GM12878 (cell line): ENCODE results near the gene SPOCK1. TPM values are rescaled to one million over a fixed set of nuclear protein-coding genes. Genes with fewer than 3 reads are reported as not detected.
A peak's percentile ranks its signal among the peaks of the same experiment; 100 is the strongest.

Experiments used
- ATAC-seq: fragments of 200-7000 bp; cut with Tn5 transposase; 3 replicates; pipeline ENCODE4 v1.9.1; 2020; ENCODE audit warnings: mild to moderate bottlenecking, moderate library complexity
- BruUV-seq: library from RNA; stranded (reverse); fragments of 400-500 nt; replicated peaks from 2 replicates; lab custom pipeline; 2021; lab: Mats Ljungman, UMichigan
- CTCF ChIA-PET: fragments of 300-600 bp; sonication (Branson Sonifier 250); formaldehyde crosslinking; extraction: SDS; loops from one replicate; lab custom pipeline; 2021; ENCODE audit warnings: inconsistent platforms; lab: Yijun Ruan, JAX
- POLR2A ChIA-PET: fragments of 350-600 bp; formaldehyde crosslinking; extraction: SDS; loops from one replicate; lab custom pipeline; 2021; ENCODE audit warnings: inconsistent platforms; lab: Charles Lee
- RAD21 ChIA-PET: fragments of 300-600 bp; sonication (Branson Sonifier 250); formaldehyde crosslinking; loops from one replicate; lab custom pipeline; 2023; ENCODE audit warnings: antibody characterized with exemption; ENCODE audit not compliant: unreplicated experiment; lab: Charles Lee
- SMC1A ChIA-PET: fragments of 300-600 bp; sonication (Branson Sonifier 250); formaldehyde crosslinking; loops from one replicate; lab custom pipeline; 2023; ENCODE audit not compliant: unreplicated experiment, uncharacterized antibody; lab: Charles Lee
- DNase-seq: peaks from one replicate; pipeline ENCODE4 v3.0.0-alpha.2; 2011; ENCODE audit warnings: low read depth, low spot score
- FAIRE-seq: peaks from 3 replicates; lab custom pipeline; 2011; peaks lifted over from hg19 to GRCh38; lab: Jason Lieb, UNC
- H2AFZ ChIP-seq: 2 replicates; pipeline ENCODE4 v1.6.0; 2011; ENCODE audit warnings: low read depth, low read length, control low read depth; ENCODE audit not compliant: control insufficient read depth
- H3K27ac ChIP-seq: 2 replicates; pipeline ENCODE4 v1.5.1; 2011; ENCODE audit warnings: control low read depth; ENCODE audit not compliant: control insufficient read depth, insufficient read depth
- H3K27me3 ChIP-seq, 2 experiments: replicated peaks in 1 of 2; 2 replicates each; pipeline versions ENCODE4 v1.6.0 to v1.6.1; 2011; ENCODE audit warnings: low read length in 1 of 2; ENCODE audit not compliant: control insufficient read depth in 2 of 2, insufficient read depth in 2 of 2
- H3K36me3 ChIP-seq, 2 experiments: 2 replicates each; pipeline ENCODE4 v1.5.1; 2011; ENCODE audit warnings: low read length in 1 of 2; ENCODE audit not compliant: control insufficient read depth in 2 of 2, insufficient read depth in 2 of 2
- H3K4me1 ChIP-seq: 2 replicates; pipeline ENCODE4 v1.6.1; 2011; ENCODE audit warnings: mild to moderate bottlenecking, low read length, moderate library complexity, mixed read lengths; ENCODE audit not compliant: control insufficient read depth, insufficient read depth
- H3K4me2 ChIP-seq: 2 replicates; pipeline ENCODE4 v1.6.0; 2011; ENCODE audit warnings: control low read depth; ENCODE audit not compliant: control insufficient read depth, insufficient read depth
- H3K4me3 ChIP-seq: fragments of 200-600 bp; sonication (generic); 2 replicates; pipeline ENCODE4 v1.5.1; 2016
- H3K79me2 ChIP-seq: 2 replicates; pipeline ENCODE4 v1.6.0; 2011; ENCODE audit warnings: low read length; ENCODE audit not compliant: control insufficient read depth, insufficient read depth
- H3K9ac ChIP-seq: 2 replicates; pipeline ENCODE4 v1.8.0; 2011; ENCODE audit warnings: low read length, control low read depth, mixed read lengths; ENCODE audit not compliant: control insufficient read depth, insufficient read depth
- H3K9me3 ChIP-seq: replicated peaks from 3 replicates; pipeline ENCODE4 v1.5.1; 2011; ENCODE audit warnings: mild to moderate bottlenecking, low read length; ENCODE audit not compliant: control insufficient read depth, insufficient read depth
- H4K20me1 ChIP-seq: 2 replicates; pipeline ENCODE4 v1.6.0; 2011; ENCODE audit not compliant: control insufficient read depth, insufficient read depth
- ASH2L ChIP-seq: fragments of 300-600, 200-600 bp; sonication (generic); IDR thresholded peaks from 2 replicates; pipeline ENCODE4 v1.6.1; 2017; ENCODE audit warnings: low read depth, mild to moderate bottlenecking, borderline replicate concordance
- HDAC2 ChIP-seq: fragments of 200-600 bp; sonication (generic); IDR thresholded peaks from 2 replicates; pipeline ENCODE4 v1.6.1; 2017
- JUNB ChIP-seq: IDR thresholded peaks from 2 replicates; pipeline ENCODE4 v1.6.1; 2016; ENCODE audit warnings: antibody characterized with exemption, mild to moderate bottlenecking
- KLF5 ChIP-seq: fragments of 450-650 bp; IDR thresholded peaks from 2 replicates; pipeline ENCODE4 v1.6.1; 2014; ENCODE audit warnings: mild to moderate bottlenecking; ENCODE audit not compliant: partially characterized antibody
- NFYB ChIP-seq: IDR thresholded peaks from 2 replicates; pipeline ENCODE4 v1.6.1; 2011; ENCODE audit warnings: low read depth, mild to moderate bottlenecking, low read length, improper control_type of control experiment, moderate library complexity; ENCODE audit not compliant: insufficient read depth
- PAX8 ChIP-seq: fragments of 450-650 bp; IDR thresholded peaks from 2 replicates; pipeline ENCODE4 v1.6.1; 2017; ENCODE audit warnings: mild to moderate bottlenecking, moderate library complexity
- WRNIP1 ChIP-seq: IDR thresholded peaks from 2 replicates; pipeline ENCODE4 v1.6.1; 2011; ENCODE audit warnings: low read depth, low read length, improper control_type of control experiment, borderline replicate concordance
- WGBS: methylation state at CpG from one replicate; pipeline ENCODE4 v1.1.6; 2016; ENCODE audit warnings: low lambda C conversion rate; ENCODE audit not compliant: insufficient replicate concordance, insufficient coverage; ENCODE audit errors: missing lambda C conversion rate; 5-methylcytosine and 5-hydroxymethylcytosine counted together
- in situ Hi-C: fragments of 300-500 bp; cut with MboI; formaldehyde crosslinking; loops from 9 replicates; pipeline ENCODE4 v1.14.3; 2018; ENCODE audit warnings: mixed read lengths
- intact Hi-C: fragments of 100-400 bp; cut with micrococcal nuclease; formaldehyde crosslinking; loops from one replicate; pipeline ENCODE4 v1.14.2; 2022; ENCODE audit not compliant: unreplicated experiment
- polyA plus RNA-seq, 11 experiments: library from polyadenylated mRNA; depleted of rRNA in 4 of 11; unstranded in 6 of 11; stranded (reverse) in 5 of 11; fragments of >200 nt; fragmentation: Nextera tagmentation in 4 of 11; fragmentation: Illumina TruSeq in 1 of 11; extraction: Ambion mirVana in 4 of 11; extraction: Trizol in 1 of 11; gene quantifications; 1 replicate in 1 of 11; 2 replicates in 10 of 11; pipeline versions ENCODE4 v1.2.1 to v1.2.3, GENCODE V29; 2011 to 2016; ENCODE audit warnings: inconsistent platforms in 2 of 11, missing spikeins in 2 of 11, low read depth in 1 of 11
- total RNA-seq, 4 experiments: library from RNA; depleted of rRNA in 3 of 4; stranded (reverse); fragments of >200 nt in 3 of 4; fragmentation: Illumina TruSeq in 1 of 4; extraction: Trizol in 1 of 4; gene quantifications; 2 replicates each; pipeline versions ENCODE4 v1.2.1 to v1.2.3, GENCODE V29; 2013 to 2021
- TF ChIP-seq, protein P1 (sequence below): IDR thresholded peaks from 2 replicates; pipeline ENCODE4 v1.6.1; 2011; ENCODE audit warnings: low read depth, mild to moderate bottlenecking, low read length, moderate library complexity, borderline replicate concordance; ENCODE audit errors: extremely low read depth
- TF ChIP-seq, protein P2 (sequence below): fragments of 450-650 bp; IDR thresholded peaks from 2 replicates; pipeline ENCODE4 v1.6.1; 2017; ENCODE audit warnings: antibody characterized with exemption, mild to moderate bottlenecking, moderate library complexity

Gene SPOCK1
- total and polyA plus RNA-seq, 10 of the 15 experiments (the other 5 are each of a cell fraction or from before 2014, with no cell fraction given) = 0.06 to 0.68 (median 0.25) TPM; not detected in 3

DNA sequence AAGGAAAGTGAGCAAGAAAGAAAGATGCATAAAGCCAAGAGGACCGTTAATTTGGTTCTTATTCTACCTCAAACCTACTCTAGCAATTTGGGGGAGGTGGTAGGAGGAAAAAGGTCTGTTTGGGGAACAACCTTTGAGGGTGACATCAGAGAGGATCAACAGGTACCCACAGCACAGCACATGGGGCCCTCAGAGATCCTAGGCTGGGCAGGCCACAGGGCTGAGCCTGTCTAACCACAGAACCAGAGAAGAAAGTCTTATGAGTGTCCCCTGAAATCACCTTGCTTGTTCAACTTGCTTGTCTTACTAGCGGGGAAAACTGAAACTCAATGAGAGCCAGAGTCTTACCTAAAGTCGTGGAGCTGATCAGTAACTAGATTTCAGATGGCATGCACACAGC is 385.2 kb downstream of the SPOCK1 start:
- CTCF ChIA-PET = no interaction called here
- no peaks in the 10 kb centered on the region for H3K36me3 ChIP-seq
- SMC1A ChIA-PET = no interaction called here
- no peak for DNase-seq
- peak; percentile 37; the same call in 2 of the 3 replicates for ATAC-seq
- RAD21 ChIA-PET = no interaction called here
- FAIRE-seq = no peak
- in situ Hi-C loops (no loop called here), intact Hi-C loops (no loop called here)
- no peak overlapping the region for H3K27ac ChIP-seq
- H3K9ac ChIP-seq = no peak overlapping the region
- no peaks in the 10 kb centered on the region for H3K79me2 ChIP-seq
- TF ChIP-seq ASH2L (no peak), KLF5 (no peak), PAX8 (no peak), NFYB (no peak), WRNIP1 (no peak), HDAC2 (no peak), JUNB (no peak)
- TF ChIP-seq, protein P1, sequence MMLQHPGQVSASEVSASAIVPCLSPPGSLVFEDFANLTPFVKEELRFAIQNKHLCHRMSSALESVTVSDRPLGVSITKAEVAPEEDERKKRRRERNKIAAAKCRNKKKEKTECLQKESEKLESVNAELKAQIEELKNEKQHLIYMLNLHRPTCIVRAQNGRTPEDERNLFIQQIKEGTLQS = no peak
- TF ChIP-seq, protein P2, sequence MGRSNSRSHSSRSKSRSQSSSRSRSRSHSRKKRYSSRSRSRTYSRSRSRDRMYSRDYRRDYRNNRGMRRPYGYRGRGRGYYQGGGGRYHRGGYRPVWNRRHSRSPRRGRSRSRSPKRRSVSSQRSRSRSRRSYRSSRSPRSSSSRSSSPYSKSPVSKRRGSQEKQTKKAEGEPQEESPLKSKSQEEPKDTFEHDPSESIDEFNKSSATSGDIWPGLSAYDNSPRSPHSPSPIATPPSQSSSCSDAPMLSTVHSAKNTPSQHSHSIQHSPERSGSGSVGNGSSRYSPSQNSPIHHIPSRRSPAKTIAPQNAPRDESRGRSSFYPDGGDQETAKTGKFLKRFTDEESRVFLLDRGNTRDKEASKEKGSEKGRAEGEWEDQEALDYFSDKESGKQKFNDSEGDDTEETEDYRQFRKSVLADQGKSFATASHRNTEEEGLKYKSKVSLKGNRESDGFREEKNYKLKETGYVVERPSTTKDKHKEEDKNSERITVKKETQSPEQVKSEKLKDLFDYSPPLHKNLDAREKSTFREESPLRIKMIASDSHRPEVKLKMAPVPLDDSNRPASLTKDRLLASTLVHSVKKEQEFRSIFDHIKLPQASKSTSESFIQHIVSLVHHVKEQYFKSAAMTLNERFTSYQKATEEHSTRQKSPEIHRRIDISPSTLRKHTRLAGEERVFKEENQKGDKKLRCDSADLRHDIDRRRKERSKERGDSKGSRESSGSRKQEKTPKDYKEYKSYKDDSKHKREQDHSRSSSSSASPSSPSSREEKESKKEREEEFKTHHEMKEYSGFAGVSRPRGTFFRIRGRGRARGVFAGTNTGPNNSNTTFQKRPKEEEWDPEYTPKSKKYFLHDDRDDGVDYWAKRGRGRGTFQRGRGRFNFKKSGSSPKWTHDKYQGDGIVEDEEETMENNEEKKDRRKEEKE = no peak
- no peaks in the 10 kb centered on the region for H3K9me3 ChIP-seq
- 0 out of 4 replicates have a peak, but pooled peaks cover 0 to 1% of the 10 kb centered on the region in 2 experiments for H3K27me3 ChIP-seq
- no TSS peak for BruUV-seq
- no peak overlapping the region for H3K4me3 ChIP-seq
- no peak overlapping the region for H3K4me2 ChIP-seq
- no peaks in the 10 kb centered on the region for H4K20me1 ChIP-seq
- no peaks in the 10 kb centered on the region for H3K4me1 ChIP-seq
- 19% methylated on average over 3 of the region's 3 CpGs for WGBS
- H2AFZ ChIP-seq = no peak overlapping the region
- POLR2A ChIA-PET = no interaction called here
